Stimulated activated naive CD4-positive, alpha-beta T cell treated with Interleukin-2 at 50 U/mL for 16 hours (primary cell): Measurements from ENCODE around the gene STAB2.

Source experiments
- DNase-seq: peaks from one replicate; lab custom pipeline; 2025; lab: John Stamatoyannopoulos, UW

STAB2 gene

GRCh38 chr12:103743788-103744187 is 156.7 kb downstream of the STAB2 start:
- no peak for DNase-seq

- no peak for DNase-seq
Observed at GRCh38 chr12:103745962-103746361, 158.9 kb downstream of the STAB2 start.

GRCh38 chr12:103748002-103748401 is 160.9 kb downstream of the STAB2 start:
- DNase-seq = no peak

GRCh38 chr12:103748875-103749274 is 161.8 kb downstream of the STAB2 start:
- no peak for DNase-seq

- DNase-seq = no peak
Observed at GRCh38 chr12:103751171-103751570, 164.1 kb downstream of the STAB2 start.

GRCh38 chr12:103751600-103751999 is 164.5 kb downstream of the STAB2 start:
- DNase-seq = no peak

GRCh38 chr12:103755425-103755824 is 168.4 kb downstream of the STAB2 start:
- no peak for DNase-seq

- DNase-seq = no peak
Observed at GRCh38 chr12:103756443-103756842, 169.4 kb downstream of the STAB2 start.

GRCh38 chr12:103757248-103757647 is 170.2 kb downstream of the STAB2 start:
- no peak for DNase-seq

- no peak for DNase-seq
Observed at GRCh38 chr12:103758310-103759089, 171.4 kb downstream of the STAB2 start.

GRCh38 chr12:103762473-103762872 is 175.4 kb downstream of the STAB2 start:
- DNase-seq = no peak

GRCh38 chr12:103765322-103765721 is 178.2 kb downstream of the STAB2 start:
- DNase-seq = no peak

- DNase-seq = no peak
Observed at GRCh38 chr12:103766028-103766427, 179.0 kb downstream of the STAB2 start.

- no peak for DNase-seq
Observed at GRCh38 chr12:103768467-103769123, 181.5 kb downstream of the STAB2 start.

- no peak for DNase-seq
Observed at GRCh38 chr12:103769240-103769945, 182.3 kb downstream of the STAB2 start.

- DNase-seq = no peak
Observed at GRCh38 chr12:103771466-103771865, 184.4 kb downstream of the STAB2 start.

GRCh38 chr12:103772367-103773108 is 185.5 kb downstream of the STAB2 start:
- DNase-seq = no peak

- DNase-seq = no peak
Observed at GRCh38 chr12:103773109-103773910, 186.2 kb downstream of the STAB2 start.

- DNase-seq = no peak
Observed at GRCh38 chr12:103774977-103775560, 188.0 kb downstream of the STAB2 start.

GRCh38 chr12:103778781-103779180 is 191.7 kb downstream of the STAB2 start:
- no peak for DNase-seq
